SK-N-SH (cell line): ENCODE data around the gene NRBF2.

Source experiments
- CHD2 ChIP-seq: fragments of 150-350 bp; IDR thresholded peaks from 2 replicates; pipeline ENCODE4 v1.6.1; 2018; ENCODE audit warnings: low read length; ENCODE audit not compliant: partially characterized antibody
- CTCF ChIP-seq: fragments of 200-600 bp; sonication (generic); IDR thresholded peaks from 2 replicates; pipeline ENCODE4 v1.6.1; 2017; ENCODE audit warnings: antibody characterized with exemption, mild to moderate bottlenecking, moderate library complexity
- JUND ChIP-seq: IDR thresholded peaks from 2 replicates; pipeline ENCODE4 v1.4.0; 2012
- NFIC ChIP-seq: IDR thresholded peaks from 2 replicates; pipeline ENCODE4 v1.4.0; 2012; ENCODE audit warnings: borderline replicate concordance
- POLR2AphosphoS5 ChIP-seq: IDR thresholded peaks from 2 replicates; pipeline ENCODE4 v1.6.1; 2012; ENCODE audit warnings: low read depth, low read length
- RFX5 ChIP-seq: IDR thresholded peaks from 2 replicates; pipeline ENCODE4 v1.6.1; 2012; ENCODE audit warnings: mild to moderate bottlenecking, improper control_type of control experiment, low read length
- TAF1 ChIP-seq: IDR thresholded peaks from 2 replicates; pipeline ENCODE4 v1.6.1; 2012; ENCODE audit warnings: low read depth, mild to moderate bottlenecking, low read length, moderate library complexity, borderline replicate concordance
- USF1 ChIP-seq: IDR thresholded peaks from 2 replicates; pipeline ENCODE4 v1.4.0; 2012; ENCODE audit warnings: low read depth, borderline replicate concordance

- TF ChIP-seq CTCF (no peak), TAF1 (no peak), JUND (no peak), POLR2AphosphoS5 (no peak), CHD2 (no peak), USF1 (no peak), RFX5 (no peak), NFIC (no peak)
Measured at GRCh38 chr10:63199716-63200115, 66.6 kb downstream of the NRBF2 start.
